GM12875 (cell line): ENCODE measurements around the gene FBXW4.

ENCODE experiments used
- H3K4me3 ChIP-seq: one replicate; pipeline ENCODE4 v1.5.1; 2011; ENCODE audit warnings: low read depth, low read length, control low read depth
- CTCF ChIP-seq: IDR thresholded peaks from 2 replicates; pipeline ENCODE4 v1.5.1; 2011; ENCODE audit warnings: low read depth, mild to moderate bottlenecking, control low read depth, inconsistent platforms, low read length, moderate library complexity, borderline replicate concordance; ENCODE audit not compliant: insufficient read depth

The FBXW4 gene

GRCh38 chr10:101687071-101687658, 7.8 kb downstream of the FBXW4 start:
- no peak for TF ChIP-seq CTCF
- no peak overlapping the region for H3K4me3 ChIP-seq

- no peak for TF ChIP-seq CTCF
These were observed 8.6 kb downstream of the FBXW4 start for GRCh38 chr10:101686133-101686925.

GRCh38 chr10:101684782-101685181, 10.2 kb downstream of the FBXW4 start:
- TF ChIP-seq CTCF: no peak
- H3K4me3 ChIP-seq: no peak overlapping the region

More at GRCh38 chr10:101686133-101686925, 8.6 kb downstream of the FBXW4 start:
- no peak overlapping the region for H3K4me3 ChIP-seq

GRCh38 chr10:101683276-101683675, 11.7 kb downstream of the FBXW4 start:
- no peak overlapping the region for H3K4me3 ChIP-seq
- no peak for TF ChIP-seq CTCF

GRCh38 chr10:101682172-101682825, 12.7 kb downstream of the FBXW4 start:
- no peak for TF ChIP-seq CTCF
- no peak overlapping the region for H3K4me3 ChIP-seq

GRCh38 chr10:101676565-101676964, 18.4 kb downstream of the FBXW4 start:
- no peak for TF ChIP-seq CTCF
- no peak overlapping the region for H3K4me3 ChIP-seq
